Measurements from ENCODE around the gene SLC2A6.

SLC2A6 gene

GRCh38 chr9:133458643-133459312 is 20.1 kb downstream of the SLC2A6 start:
- H3K27ac Mint-ChIP-seq: no peak overlapping the region
- peak overlapping the region; percentile 89 to 96 (median 94) for H3K4me3 Mint-ChIP-seq
- TF ChIP-seq CTCF (IDR thresholded peaks at IDR 0.05; ENCODE audit: unreplicated experiment in 3 of 3): no peak
- no peaks in the 10 kb centered on the region for H3K9me3 Mint-ChIP-seq
- H3K36me3 Mint-ChIP-seq (ENCODE audit: low read depth): no peaks in the 10 kb centered on the region
- peaks cover 10% of the 10 kb centered on the region for H3K4me1 Mint-ChIP-seq
- peaks cover 9% of the 10 kb centered on the region for H3K27me3 Mint-ChIP-seq (ENCODE audit: low read depth)

GRCh38 chr9:133457748-133458147 is 21.2 kb downstream of the SLC2A6 start:
- Mint-ChIP-seq H3K27ac (no peak overlapping the region), H3K9me3 (no peaks in the 10 kb centered on the region), H3K36me3 (ENCODE audit: low read depth) (no peaks in the 10 kb centered on the region), H3K27me3 (ENCODE audit: low read depth) (peaks cover 10% of the 10 kb centered on the region), H3K4me1 (peaks cover 10% of the 10 kb centered on the region), H3K4me3 (no peak overlapping the region)
- TF ChIP-seq CTCF (IDR thresholded peaks at IDR 0.05; ENCODE audit: unreplicated experiment in 3 of 3): no peak

GRCh38 chr9:133457233-133457632 is 21.7 kb downstream of the SLC2A6 start:
- TF ChIP-seq CTCF (IDR thresholded peaks at IDR 0.05; ENCODE audit: unreplicated experiment in 3 of 3): no peak
- H3K27me3 Mint-ChIP-seq (ENCODE audit: low read depth): peaks cover 10% of the 10 kb centered on the region
- H3K27ac Mint-ChIP-seq: no peak overlapping the region
- peaks cover 10% of the 10 kb centered on the region for H3K4me1 Mint-ChIP-seq
- H3K4me3 Mint-ChIP-seq: no peak overlapping the region
- H3K9me3 Mint-ChIP-seq: no peaks in the 10 kb centered on the region
- no peaks in the 10 kb centered on the region for H3K36me3 Mint-ChIP-seq (ENCODE audit: low read depth)

GRCh38 chr9:133456409-133456808 is 22.5 kb downstream of the SLC2A6 start:
- Mint-ChIP-seq H3K9me3 (no peaks in the 10 kb centered on the region), H3K27ac (no peak overlapping the region), H3K4me3 (no peak overlapping the region), H3K27me3 (ENCODE audit: low read depth) (peaks cover 10% of the 10 kb centered on the region), H3K36me3 (ENCODE audit: low read depth) (no peaks in the 10 kb centered on the region), H3K4me1 (peaks cover 6% of the 10 kb centered on the region)
- TF ChIP-seq CTCF (IDR thresholded peaks at IDR 0.05; ENCODE audit: unreplicated experiment in 3 of 3): no peak

GRCh38 chr9:133455936-133456335 is 23.0 kb downstream of the SLC2A6 start:
- Mint-ChIP-seq H3K4me1 (peaks cover 1% of the 10 kb centered on the region), H3K4me3 (no peak overlapping the region)

More at GRCh38 chr9:133455936-133456335, 23.0 kb downstream of the SLC2A6 start:
- peaks cover 10% of the 10 kb centered on the region for H3K27me3 Mint-ChIP-seq (ENCODE audit: low read depth)
- no peak overlapping the region for H3K27ac Mint-ChIP-seq
- no peaks in the 10 kb centered on the region for H3K9me3 Mint-ChIP-seq
- no peaks in the 10 kb centered on the region for H3K36me3 Mint-ChIP-seq (ENCODE audit: low read depth)
- no peak for TF ChIP-seq CTCF (IDR thresholded peaks at IDR 0.05; ENCODE audit: unreplicated experiment in 3 of 3)
